HG03342 (cell line): ENCODE measurements around the gene PLCD1.
"Not testable (repeated sequence)": the region's sequence is repeated elsewhere in the genome, so short reads cannot be mapped to it uniquely, and the experiment has no call there.

Experiments used
- ATAC-seq: cut with Tn5 transposase; IDR thresholded peaks from one replicate; pipeline ENCODE4 v1.9.1; 2021; ENCODE audit warnings: mild to moderate bottlenecking, moderate library complexity; ENCODE audit not compliant: unreplicated experiment

PLCD1 gene

DNA sequence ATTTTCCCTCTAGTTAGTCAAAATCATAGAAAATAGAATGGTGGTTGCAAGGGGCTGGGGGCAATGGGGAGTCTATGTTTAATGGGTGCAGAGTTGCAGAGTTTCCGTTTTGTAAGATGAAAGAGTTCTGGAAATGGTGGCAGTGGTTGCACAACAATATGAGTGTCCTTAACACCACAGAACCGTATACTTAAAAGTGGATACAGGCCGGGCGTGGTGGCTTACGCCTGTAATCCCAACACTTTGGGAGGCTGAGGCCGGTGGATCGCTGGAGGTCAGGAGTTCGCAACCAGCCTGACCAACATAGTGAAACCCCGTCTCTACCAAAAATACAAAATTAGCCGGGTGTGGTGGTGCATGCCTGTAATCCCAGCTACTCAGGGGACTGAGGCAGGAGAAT lies 41.1 kb downstream of the PLCD1 start:
- ATAC-seq = not testable (repeated sequence)

GRCh38 chr3:37987751-37988179 lies 41.7 kb downstream of the PLCD1 start:
- ATAC-seq = no peak

- ATAC-seq = no peak
Observed at GRCh38 chr3:37987315-37987697, 42.1 kb downstream of the PLCD1 start.

DNA sequence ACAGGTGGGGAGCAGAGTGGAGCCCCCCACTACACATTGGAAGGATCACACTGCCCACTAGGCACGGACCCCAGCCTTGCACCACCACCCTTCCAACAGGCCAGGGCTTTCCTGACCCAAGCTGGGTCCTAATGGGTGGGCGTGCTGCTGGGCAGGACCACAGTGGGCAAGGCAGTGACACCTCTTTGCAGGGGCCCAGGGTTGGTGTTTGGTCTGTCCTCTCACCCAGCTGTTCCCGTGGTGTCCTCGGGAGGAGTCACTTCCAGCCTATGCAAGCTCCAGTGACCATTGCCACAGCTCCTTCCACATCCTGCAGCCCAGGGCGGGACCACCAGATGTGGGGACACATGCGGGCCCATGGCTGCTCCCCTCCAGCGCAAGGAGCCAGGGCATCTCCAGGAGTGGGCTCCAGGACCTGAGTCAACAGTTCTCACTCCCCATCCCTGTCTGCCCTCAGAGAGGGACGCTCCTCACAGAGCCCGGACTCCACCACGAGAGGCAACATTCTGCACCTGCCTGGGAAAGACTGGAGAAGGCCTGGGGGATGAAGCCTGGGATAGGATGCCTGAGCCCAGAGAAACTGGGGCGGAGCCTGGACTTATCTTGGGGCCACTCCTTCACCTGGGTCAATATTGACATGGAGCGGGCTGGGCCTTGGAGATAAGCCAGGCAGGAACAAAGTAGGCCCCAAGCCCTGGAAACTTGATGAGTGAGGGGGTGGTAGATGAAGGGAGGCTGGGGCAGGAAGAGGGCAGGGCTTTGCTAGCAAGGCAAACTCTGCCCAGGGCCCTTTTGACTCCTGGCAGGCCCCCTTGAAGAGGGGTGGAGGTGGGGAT lies 42.7 kb downstream of the PLCD1 start:
- ATAC-seq = no peak

DNA sequence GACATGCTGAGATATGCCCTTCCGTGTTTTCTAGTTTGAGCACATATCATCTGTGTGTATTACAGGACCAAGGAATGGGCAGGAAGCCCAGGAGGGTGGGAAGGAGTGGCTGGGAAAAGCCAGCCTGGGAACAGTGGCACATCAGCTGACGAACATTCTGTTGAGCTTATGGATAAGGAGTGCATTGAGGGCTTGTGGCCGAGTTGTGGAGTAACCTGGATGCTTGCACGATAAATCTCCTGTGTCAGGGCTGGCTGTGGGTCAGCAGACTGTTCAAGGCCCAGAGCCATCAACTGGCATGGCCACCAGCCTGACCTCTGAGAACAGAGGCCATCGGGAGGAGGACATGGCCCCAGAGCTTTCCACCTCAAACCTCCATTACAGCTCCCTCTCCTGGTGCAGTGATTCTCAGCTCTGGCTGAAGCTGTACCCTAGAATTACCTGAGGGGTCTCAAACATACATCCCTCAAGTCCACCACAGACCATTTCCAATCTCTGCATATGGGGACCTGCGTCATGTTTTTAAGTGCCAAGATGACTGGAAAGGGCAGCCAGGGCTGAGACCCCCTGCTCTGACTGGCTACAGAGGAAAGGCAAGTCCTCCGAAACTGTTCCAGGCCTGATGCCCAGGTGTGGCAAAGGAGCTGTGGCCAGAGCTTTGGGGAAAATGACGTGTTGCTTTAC lies 43.7 kb downstream of the PLCD1 start:
- no peak for ATAC-seq

DNA sequence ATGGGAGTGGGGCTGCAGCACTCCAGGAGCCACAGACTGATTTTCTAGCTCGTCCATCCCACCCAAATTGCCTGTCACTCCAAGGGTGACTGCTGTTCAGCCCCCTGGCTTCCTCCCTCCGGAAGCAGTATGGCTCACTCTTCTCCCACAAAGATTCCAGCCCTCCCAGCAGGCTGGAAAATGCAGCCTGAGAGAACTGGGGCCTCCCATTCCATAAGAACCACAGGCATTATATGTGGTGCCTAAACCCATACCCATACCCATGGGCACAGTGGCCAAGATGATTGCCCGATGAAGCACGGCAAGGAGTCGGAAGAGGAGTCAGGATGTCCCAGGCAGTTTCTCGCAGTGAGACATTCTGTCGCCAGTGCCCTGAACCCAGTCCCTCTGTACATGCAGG lies 44.8 kb downstream of the PLCD1 start:
- no peak for ATAC-seq

DNA sequence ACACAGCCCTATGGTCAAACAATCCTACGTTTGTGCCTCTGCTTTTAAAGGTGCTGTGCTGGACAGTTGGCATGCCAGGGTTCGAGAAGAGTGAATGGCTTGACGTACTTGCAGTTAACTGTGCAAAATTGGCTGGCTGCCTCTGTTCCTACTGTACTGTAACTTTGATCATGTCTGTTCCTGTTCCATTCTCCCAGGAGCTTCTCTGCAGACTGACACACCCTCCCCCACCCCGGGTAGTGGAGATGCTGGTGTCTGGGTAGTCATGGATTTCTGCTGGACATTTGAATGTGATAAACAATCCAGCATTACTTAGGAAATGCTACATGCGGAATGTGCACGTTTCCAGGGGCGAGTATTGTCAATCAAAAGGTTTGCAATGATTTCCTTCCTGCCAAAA lies 45.4 kb downstream of the PLCD1 start:
- no peak for ATAC-seq

DNA sequence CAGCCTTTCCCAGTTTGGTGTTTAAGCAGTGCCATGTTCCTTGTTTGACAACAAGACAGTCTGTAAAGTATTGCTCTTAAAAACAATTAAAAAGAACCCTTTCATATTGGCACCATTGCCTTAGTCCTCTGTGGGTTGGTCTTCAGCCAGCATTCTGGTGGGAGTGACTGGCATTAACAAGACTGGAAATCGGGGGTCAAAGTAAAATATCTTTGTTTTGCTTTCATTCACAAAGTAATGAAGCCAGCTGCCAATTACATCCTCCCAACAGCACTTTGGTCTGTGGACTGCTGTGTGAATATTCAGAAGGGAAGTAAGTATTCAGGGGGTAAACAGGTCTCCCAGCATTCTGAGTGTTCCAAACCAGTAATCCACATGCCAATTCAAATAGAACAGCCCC lies 47.1 kb downstream of the PLCD1 start:
- ATAC-seq = no peak

DNA sequence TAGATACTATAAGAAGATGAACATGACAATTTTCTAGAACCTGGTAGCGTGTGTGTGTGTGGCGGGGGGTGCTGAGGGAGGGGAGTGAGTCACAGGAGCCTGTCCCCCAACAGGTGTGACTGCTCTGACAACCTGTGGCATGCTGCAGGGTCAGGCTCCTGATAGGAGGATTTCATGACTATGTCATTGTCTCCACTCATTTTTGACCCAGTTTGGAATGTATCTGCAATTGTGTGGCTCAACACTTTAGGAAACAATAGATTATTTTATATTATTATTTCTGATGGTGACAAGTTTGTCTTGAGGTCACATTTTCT lies 48.1 kb downstream of the PLCD1 start:
- no peak for ATAC-seq

DNA sequence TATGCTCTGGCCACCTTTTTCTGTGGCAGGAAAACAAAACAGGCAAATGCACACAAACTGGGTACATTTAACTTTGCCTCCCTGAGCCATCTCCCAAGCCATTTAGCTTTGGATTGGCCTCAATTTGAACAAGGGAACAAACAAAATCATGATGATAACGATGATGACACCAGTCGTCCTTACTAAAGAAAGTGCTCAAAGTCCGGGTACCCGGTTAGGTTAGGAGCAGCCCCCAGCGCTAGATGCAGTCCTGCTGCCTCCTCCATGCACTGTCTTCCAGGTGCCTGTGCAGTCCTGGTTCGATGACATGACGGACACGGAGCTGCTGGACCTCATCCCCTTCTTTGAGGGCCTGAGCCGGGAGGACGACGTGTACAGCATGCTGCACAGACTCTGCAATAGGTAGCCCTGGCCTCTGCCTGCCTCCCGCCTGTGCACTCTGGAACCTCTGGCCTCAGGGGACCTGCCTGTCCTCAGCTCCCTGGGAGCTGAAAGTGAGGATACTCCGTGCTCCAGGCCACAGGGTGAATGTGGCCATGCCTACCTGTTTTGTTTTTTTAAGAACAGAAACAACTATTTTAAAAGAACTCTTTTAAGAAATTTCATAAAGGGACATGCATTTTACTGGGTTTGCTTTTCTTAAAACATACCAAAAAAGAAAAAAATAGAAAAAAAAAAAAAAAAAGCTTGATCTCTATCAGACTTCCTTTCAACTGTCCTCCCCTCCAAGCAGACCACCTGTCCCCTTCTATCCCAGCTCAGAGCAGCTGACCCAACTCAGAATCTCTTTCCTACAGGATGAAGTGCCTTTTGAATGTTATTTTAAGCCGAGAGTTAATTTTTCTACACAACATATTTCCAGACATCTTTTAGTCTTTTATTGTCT lies 48.7 kb downstream of the PLCD1 start:
- ATAC-seq = no peak

DNA sequence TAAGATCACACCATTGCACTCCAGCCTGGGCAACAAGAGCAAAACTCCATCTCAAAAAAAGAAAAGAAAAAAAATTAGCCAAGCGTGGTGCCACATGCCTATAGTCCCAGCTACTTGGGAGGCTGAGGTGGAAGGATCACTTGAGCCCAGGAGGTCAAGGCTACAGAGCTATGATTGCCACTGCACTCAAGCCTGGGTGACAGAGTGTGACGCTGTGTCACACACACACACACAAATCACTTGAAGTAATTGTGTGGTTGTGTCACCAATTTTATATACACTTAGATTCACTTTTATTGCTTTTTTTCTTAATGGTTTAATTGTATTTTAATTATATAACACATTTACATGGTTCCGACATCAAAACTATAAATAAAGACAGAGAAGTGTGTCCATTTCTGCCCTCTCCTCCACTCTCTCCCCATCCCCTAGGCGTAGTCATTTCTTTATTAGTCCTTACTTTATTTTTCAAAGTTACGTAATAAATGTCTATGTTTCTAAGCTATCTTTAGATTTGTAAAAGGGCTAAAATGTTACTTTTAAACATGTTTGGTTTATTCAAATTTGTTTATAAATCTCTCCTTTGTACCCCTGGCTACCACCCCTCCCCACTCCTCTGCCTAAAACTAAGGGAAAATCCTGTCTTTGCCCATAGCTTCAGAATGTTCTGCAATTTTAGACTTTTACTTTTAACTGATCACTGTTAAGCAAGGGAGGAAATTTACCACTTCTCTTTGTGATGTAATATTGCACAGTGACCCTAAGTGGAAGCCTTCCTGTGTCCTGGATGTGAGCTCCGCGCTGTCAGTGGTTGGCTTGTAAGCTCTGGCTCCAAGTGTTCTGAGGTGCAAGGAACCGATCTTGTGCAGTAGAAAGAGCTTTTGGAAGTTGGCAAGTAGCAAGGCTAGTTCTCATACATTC lies 49.6 kb downstream of the PLCD1 start:
- ATAC-seq = no peak

- ATAC-seq = peak; percentile 86
Observed at GRCh38 chr3:37974121-37975083, 55.0 kb downstream of the PLCD1 start.

DNA sequence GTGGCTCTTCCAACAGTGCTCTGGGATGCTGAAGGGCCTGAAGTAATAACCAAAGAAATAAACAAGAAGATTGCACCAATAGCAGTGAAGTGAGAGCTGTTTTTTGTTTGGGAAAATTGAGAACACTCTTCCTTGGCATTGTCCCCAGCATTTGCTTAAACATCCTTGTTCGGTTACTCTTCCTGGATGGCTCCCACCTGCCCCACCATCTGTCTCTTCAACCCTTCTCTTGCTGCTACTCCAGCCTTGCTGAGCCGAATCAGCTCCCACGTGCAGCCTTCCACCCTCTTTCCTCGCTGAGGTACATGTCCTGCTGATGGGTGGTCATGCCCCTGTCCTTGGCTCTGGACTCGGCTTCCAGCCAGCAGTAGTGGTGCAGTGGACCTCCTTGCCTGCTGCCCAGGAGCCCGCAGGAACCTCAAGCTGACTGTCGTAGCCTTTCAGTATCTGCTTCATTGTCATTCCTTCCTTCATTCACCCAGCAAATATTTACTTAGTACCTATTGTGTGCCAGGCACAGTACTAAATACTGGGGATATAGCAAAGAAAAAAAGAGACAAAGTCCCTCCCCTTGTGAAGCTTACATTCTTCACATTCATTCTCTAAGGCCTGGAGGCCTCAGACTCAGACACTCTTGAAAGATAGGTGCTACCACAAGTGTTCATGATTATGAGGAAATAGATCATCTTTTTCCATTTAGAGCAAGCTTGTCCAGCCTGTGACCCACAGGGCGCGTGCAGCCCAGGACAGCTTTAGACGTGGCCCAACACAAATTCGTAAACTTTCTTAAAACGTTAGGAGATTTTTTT lies 56.0 kb downstream of the PLCD1 start:
- ATAC-seq = no peak

DNA sequence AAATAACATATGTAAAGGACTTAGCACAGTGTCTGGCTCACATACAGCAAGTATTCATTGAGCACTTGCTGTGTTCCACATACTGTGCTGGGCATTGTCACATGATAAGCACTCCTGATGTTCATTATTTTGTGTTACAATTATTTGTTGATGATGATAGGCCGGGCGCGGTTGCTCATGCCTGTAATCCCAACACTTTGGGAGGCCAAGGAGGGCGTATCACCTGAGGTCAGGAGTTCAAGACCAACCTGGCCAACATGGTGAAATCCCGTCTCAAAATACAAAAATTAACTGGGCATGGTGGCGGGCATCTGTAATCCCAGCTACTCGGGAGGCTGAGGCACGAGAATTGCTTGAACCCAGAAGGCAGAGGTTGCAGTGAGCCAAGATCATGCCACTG lies 57.4 kb downstream of the PLCD1 start:
- ATAC-seq = not testable (repeated sequence)

GRCh38 chr3:37971467-37971866 lies 58.0 kb downstream of the PLCD1 start:
- no peak for ATAC-seq

- ATAC-seq = no peak
Observed at GRCh38 chr3:37970802-37971201, 58.6 kb downstream of the PLCD1 start.

DNA sequence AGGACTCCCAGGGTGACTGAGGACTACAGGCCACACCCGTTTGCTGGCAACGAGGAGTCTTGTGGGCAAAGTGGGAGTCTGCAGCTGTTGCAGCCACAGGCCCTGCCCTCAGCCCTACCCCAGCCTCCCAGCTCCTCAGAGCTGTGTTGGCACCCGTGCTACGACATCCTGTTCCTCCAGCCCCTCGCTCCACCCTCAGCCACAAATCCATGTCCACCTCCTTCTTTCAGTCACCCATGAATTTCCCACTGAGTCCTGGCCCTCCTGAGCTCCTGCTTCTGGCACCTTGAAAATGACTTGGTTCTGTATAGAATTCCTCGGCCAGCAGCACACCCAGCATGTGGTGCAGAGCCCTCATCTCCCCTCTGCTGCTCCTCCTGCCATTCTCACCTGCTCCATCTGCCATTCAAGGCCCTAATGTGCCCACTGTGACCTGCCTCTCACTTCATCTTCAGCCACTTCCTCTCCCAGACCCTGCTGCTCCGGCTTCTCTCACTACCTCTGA lies 59.8 kb downstream of the PLCD1 start:
- ATAC-seq = no peak

DNA sequence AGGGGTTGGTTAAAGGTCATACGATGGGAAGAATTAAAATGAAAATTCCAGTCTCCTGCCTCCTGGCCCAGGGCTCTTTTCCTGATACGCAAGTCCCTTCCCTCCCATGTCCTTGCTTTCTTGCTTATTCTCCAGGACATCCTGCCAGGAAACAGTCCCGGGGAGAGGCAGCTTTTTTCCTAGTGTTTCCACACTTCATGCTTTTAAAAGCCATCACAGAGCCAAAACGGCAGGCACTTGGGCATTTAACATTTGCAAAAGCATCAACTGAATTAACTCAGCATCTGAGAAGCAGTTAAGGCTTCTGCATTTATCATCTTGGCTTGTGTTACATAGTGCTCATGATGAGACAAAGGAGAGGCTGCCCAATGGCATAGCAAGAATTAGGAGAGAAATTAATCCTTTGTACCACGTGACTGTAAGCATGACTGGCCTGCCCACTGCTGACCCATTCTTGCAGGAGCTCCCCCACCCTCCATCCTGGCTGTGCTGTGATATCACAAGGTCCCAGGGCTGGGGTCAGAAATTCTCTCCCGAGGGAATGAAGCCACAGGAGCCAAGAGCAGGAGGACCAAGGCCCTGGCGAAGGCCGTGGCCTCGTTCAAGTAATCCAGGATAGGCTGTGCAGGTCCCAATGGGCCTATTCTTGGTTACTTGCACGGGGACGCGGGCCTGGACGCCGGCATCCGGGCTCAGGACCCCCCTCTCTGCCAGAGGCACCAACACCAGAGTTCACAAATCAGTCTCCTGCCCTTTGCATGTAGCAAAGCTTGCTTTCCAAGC lies 60.4 kb downstream of the PLCD1 start:
- no peak for ATAC-seq
